SK-N-SH (cell line): Measurements from ENCODE around the gene KLF16. TPM values are rescaled to one million over a fixed set of nuclear protein-coding genes. Genes with fewer than 3 reads are reported as not detected.

Source experiments
- CTCF ChIA-PET: fragments of 300-600, 350-600 bp; formaldehyde crosslinking; extraction: SDS; loops from one replicate; lab custom pipeline; 2021; lab: Yijun Ruan, JAX
- POLR2A ChIA-PET: fragments of 350-600 bp; sonication (Branson Sonifier 250); formaldehyde crosslinking; extraction: SDS; loops from one replicate; lab custom pipeline; 2020; ENCODE audit warnings: antibody characterized with exemption, inconsistent platforms; lab: Yijun Ruan, JAX
- DNase-seq: peaks from one replicate; pipeline ENCODE4 v3.0.0; 2012
- H2AFZ ChIP-seq: fragments of 200-600 bp; sonication (generic); 2 replicates; pipeline ENCODE4 v1.8.1; 2016; ENCODE audit warnings: antibody characterized with exemption, mild to moderate bottlenecking, low read depth
- H3F3A ChIP-seq: fragments of 200-600 bp; sonication (generic); replicated peaks from 2 replicates; pipeline ENCODE3; 2016; ENCODE audit warnings: antibody characterized with exemption, mild to moderate bottlenecking; ENCODE audit not compliant: insufficient read depth
- H3K27ac ChIP-seq, 2 experiments: fragments of 200-500 bp in 1 of 2; fragments of 200-600 bp in 1 of 2; sonication (Bioruptor generic) in 1 of 2; sonication (generic), shearing (Covaris generic) in 1 of 2; 2 replicates each; pipeline versions ENCODE4 v1.5.1 to v1.6.1; 2014 to 2016; ENCODE audit warnings: low read depth in 2 of 2, inconsistent platforms in 1 of 2, low read length in 1 of 2, mild to moderate bottlenecking in 1 of 2, mixed read lengths in 1 of 2
- H3K27me3 ChIP-seq: fragments of 200-600 bp; sonication (generic), shearing (Covaris generic); 2 replicates; pipeline ENCODE4 v1.6.1; 2016; ENCODE audit warnings: mixed run types; ENCODE audit not compliant: insufficient read depth
- H3K36me3 ChIP-seq, 2 experiments: fragments of 200-500 bp in 1 of 2; fragments of 200-600 bp in 1 of 2; sonication (Bioruptor generic) in 1 of 2; sonication (generic) in 1 of 2; replicated peaks in 1 of 2; 2 replicates each; pipeline versions ENCODE3 to v1.5.1; 2014 to 2016; ENCODE audit warnings: low read length in 1 of 2, mild to moderate bottlenecking in 1 of 2; ENCODE audit not compliant: insufficient read depth in 2 of 2, control insufficient read depth in 1 of 2
- H3K4me1 ChIP-seq, 2 experiments: fragments of 200-500 bp in 1 of 2; fragments of 200-600 bp in 1 of 2; sonication (Bioruptor generic) in 1 of 2; sonication (generic), shearing (Covaris generic) in 1 of 2; 2 replicates each; pipeline versions ENCODE4 v1.5.1 to v1.6.1; 2014 to 2016; ENCODE audit warnings: low read depth in 1 of 2, low read length in 1 of 2, mixed run types in 1 of 2; ENCODE audit not compliant: insufficient read depth in 2 of 2, control insufficient read depth in 1 of 2
- H3K4me2 ChIP-seq: fragments of 200-600 bp; sonication (generic), shearing (Covaris generic); 2 replicates; pipeline ENCODE4 v1.6.1; 2017; ENCODE audit warnings: mixed run types
- H3K4me3 ChIP-seq, 2 experiments: fragments of 200-500 bp in 1 of 2; fragments of 200-600 bp in 1 of 2; sonication (Bioruptor generic) in 1 of 2; sonication (generic), shearing (Covaris generic) in 1 of 2; 2 replicates each; pipeline versions ENCODE4 v1.5.1 to v1.8.1; 2014 to 2016; ENCODE audit warnings: low read depth in 2 of 2, inconsistent platforms in 1 of 2, low read length in 1 of 2, mild to moderate bottlenecking in 1 of 2, mixed read lengths in 1 of 2, moderate library complexity in 1 of 2
- H3K79me2 ChIP-seq: fragments of 200-600 bp; sonication (generic); 2 replicates; pipeline ENCODE4 v1.8.1; 2017; ENCODE audit warnings: mild to moderate bottlenecking; ENCODE audit not compliant: insufficient read depth
- H3K9ac ChIP-seq: fragments of 200-600 bp; sonication (generic); 2 replicates; pipeline ENCODE4 v1.6.1; 2017; ENCODE audit warnings: mixed run types
- H3K9me2 ChIP-seq: fragments of 200-600 bp; sonication (generic); 2 replicates; pipeline ENCODE4 v1.6.1; 2017; ENCODE audit warnings: mixed run types
- H3K9me3 ChIP-seq: fragments of 200-600 bp; sonication (generic); 2 replicates; pipeline ENCODE4 v1.6.1; 2017; ENCODE audit warnings: mixed run types, mild to moderate bottlenecking, moderate library complexity
- H4K20me1 ChIP-seq: fragments of 200-600 bp; sonication (generic); 2 replicates; pipeline ENCODE4 v1.6.1; 2017; ENCODE audit warnings: mild to moderate bottlenecking, mixed run types; ENCODE audit not compliant: insufficient read depth
- CTCF ChIP-seq: fragments of 200-600 bp; sonication (generic); IDR thresholded peaks from 2 replicates; pipeline ENCODE4 v1.6.1; 2017; ENCODE audit warnings: antibody characterized with exemption, mild to moderate bottlenecking, moderate library complexity
- ELF1 ChIP-seq: IDR thresholded peaks from 2 replicates; pipeline ENCODE4 v1.4.0; 2012
- EP300 ChIP-seq, 2 experiments: IDR thresholded peaks; 2 replicates each; pipeline versions ENCODE4 v1.4.0 to v1.6.1; 2012; ENCODE audit warnings: borderline replicate concordance in 1 of 2, low read depth in 1 of 2, low read length in 1 of 2
- FOXJ3 ChIP-seq: sonication (generic); formaldehyde crosslinking; IDR thresholded peaks from 2 replicates; pipeline ENCODE4 v1.5.1; 2020; ENCODE audit warnings: mild to moderate bottlenecking, missing genetic modification reagents
- FOXM1 ChIP-seq: IDR thresholded peaks from 2 replicates; pipeline ENCODE4 v1.4.0; 2012; ENCODE audit warnings: low read depth, mild to moderate bottlenecking
- GABPA ChIP-seq: IDR thresholded peaks from 2 replicates; pipeline ENCODE4 v1.4.0; 2012; ENCODE audit warnings: low read depth, mild to moderate bottlenecking
- MXI1 ChIP-seq: IDR thresholded peaks from 2 replicates; pipeline ENCODE4 v1.6.1; 2012; ENCODE audit warnings: mild to moderate bottlenecking, low read depth, low read length, improper control_type of control experiment
- PBX3 ChIP-seq: IDR thresholded peaks from 2 replicates; pipeline ENCODE4; 2012
- TAF1 ChIP-seq: IDR thresholded peaks from 2 replicates; pipeline ENCODE4 v1.6.1; 2012; ENCODE audit warnings: low read depth, mild to moderate bottlenecking, low read length, moderate library complexity, borderline replicate concordance
- USF2 ChIP-seq: fragments of 150-350 bp; IDR thresholded peaks from 2 replicates; pipeline ENCODE4 v1.6.1; 2017; ENCODE audit warnings: antibody characterized with exemption, low read length, low read depth, borderline replicate concordance
- ZBTB33 ChIP-seq: IDR thresholded peaks from 2 replicates; pipeline ENCODE4 v1.4.0; 2012; ENCODE audit warnings: low read depth, borderline replicate concordance
- WGBS: methylation state at CpG from one replicate; pipeline ENCODE4 v1.1.6; 2017; ENCODE audit warnings: low lambda C conversion rate; 5-methylcytosine and 5-hydroxymethylcytosine counted together
- polyA plus RNA-seq, 3 experiments: library from polyadenylated mRNA; depleted of rRNA; stranded (reverse); fragments of >200 nt; gene quantifications; 2 replicates each; pipeline ENCODE4 v1.2.3, GENCODE V29; 2012

KLF16 gene
- polyA plus RNA-seq, 1 of the 3 experiments (the other 2 are of a cell fraction): 16.1 TPM

- H3K9me2 ChIP-seq: no peaks in the 10 kb centered on the region
- H3K79me2 ChIP-seq: peaks cover 84% of the 10 kb centered on the region
- H3K36me3 ChIP-seq: peaks cover 3 to 6% of the 10 kb centered on the region in 2 experiments
- WGBS: 79% methylated on average over 11 of the region's 16 CpGs
- H3K27ac ChIP-seq: no peak overlapping the region; a peak in 1 of 4 replicates
- H2AFZ ChIP-seq: no peak overlapping the region
- peaks cover 95% of the 10 kb centered on the region for H4K20me1 ChIP-seq
- ChIA-PET POLR2A (no interaction called here), CTCF (interaction anchor here (0.6 to 2.8 kb wide), 6 partner anchors 11 to 103 kb away, joined by 3 to 15 read pairs (median 6); no protein-coding TSS in a partner anchor)
- no peaks in the 10 kb centered on the region for H3K9me3 ChIP-seq
- peaks cover 23% of the 10 kb centered on the region for H3F3A ChIP-seq
- no peak for TF ChIP-seq PBX3
- TF ChIP-seq USF2: no peak
- no peak for TF ChIP-seq ZBTB33
- no peak for TF ChIP-seq MXI1
- TF ChIP-seq FOXJ3: no peak
- no peak for TF ChIP-seq GABPA
- TF ChIP-seq TAF1: no peak
- no peak for TF ChIP-seq EP300 (IDR thresholded peaks at IDR 0.05; ENCODE audit: borderline replicate concordance in 1 of 2, low read depth in 1 of 2, low read length in 1 of 2)
- no peak for TF ChIP-seq CTCF
- TF ChIP-seq FOXM1: no peak
- TF ChIP-seq ELF1: no peak
- no peak overlapping the region for H3K4me2 ChIP-seq
- no peaks in the 10 kb centered on the region for H3K27me3 ChIP-seq
- no peak for DNase-seq
- no peak overlapping the region for H3K4me3 ChIP-seq
- no peak overlapping the region for H3K9ac ChIP-seq
- H3K4me1 ChIP-seq: peaks cover 23 to 38% of the 10 kb centered on the region in 2 experiments; a peak in 3 of 4 replicates
These were observed 9.3 kb downstream of the KLF16 start for GRCh38 chr19:1854039-1854541.
